AG09319 (cell line): ENCODE results near the gene DNAH2.

Source experiments
- DNase-seq: peaks from one replicate; pipeline ENCODE4 v3.0.0-alpha.2; 2010; ENCODE audit warnings: low read depth; ENCODE audit errors: extremely low read depth
- CTCF ChIP-seq: IDR thresholded peaks from 2 replicates; pipeline ENCODE4 v1.5.1; 2011; ENCODE audit warnings: low read depth, mild to moderate bottlenecking, inconsistent platforms, low read length, moderate library complexity

Gene DNAH2

DNA sequence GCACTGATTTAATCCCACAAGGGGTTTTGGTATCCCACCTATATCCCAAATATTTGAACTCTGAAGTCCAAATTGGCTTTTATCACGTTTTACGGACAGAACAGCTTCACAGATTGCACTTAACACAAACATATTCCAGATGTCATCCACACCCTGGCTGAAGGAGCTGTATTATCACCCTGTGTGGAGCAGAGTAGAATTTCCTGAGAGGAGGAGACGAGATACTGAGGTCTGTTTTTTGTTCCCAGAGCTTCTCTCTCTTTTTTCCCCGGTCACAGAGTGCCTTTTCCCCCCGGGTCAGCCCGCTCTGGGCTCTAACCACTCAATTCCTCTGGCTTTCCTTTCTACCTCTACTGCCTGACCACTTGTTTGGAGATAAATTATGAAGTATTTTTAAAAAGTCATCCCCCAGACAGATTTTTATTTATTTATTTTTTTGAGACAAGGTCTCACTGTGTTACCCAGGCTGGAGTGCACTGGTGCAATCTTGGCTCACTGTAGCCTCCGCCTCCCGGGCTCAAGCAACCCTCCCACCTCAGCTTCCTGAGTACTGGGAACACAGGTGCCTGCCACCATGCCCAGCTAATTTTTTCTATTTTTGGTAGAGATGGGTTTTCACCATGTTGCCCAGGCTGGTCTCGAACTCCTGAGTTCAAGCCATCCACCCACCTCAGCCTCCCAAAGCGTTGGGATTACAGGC lies 30.7 kb downstream of the DNAH2 start:
- no peak for TF ChIP-seq CTCF
- no peak for DNase-seq

DNA sequence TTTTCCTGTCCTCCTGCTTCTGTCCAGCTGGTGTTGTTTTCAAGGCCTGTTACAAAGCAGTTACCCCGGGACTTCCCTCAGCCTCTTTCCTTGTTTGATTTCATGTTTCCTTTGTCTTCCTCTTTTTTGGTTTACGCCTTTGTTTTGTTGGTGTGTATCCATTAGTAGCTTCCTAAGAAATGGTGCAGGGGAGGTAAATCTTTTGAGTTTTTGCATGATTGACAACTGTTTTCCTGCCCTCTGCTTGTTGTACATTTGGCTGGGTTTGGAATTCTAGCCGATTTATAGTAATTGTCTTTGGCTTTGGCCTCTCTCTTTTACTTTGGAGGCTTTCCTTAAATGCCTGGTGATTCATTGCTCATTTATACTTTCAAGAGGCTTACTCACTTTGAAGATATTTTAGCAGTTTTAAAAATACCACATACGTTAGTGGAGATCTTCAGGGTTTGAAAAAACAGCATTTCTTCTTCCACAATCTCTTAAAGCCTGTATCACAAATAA lies 32.8 kb downstream of the DNAH2 start:
- TF ChIP-seq CTCF = no peak
- peak; percentile 16 for DNase-seq

GRCh38 chr17:7754656-7755055 lies 37.1 kb downstream of the DNAH2 start:
- TF ChIP-seq CTCF = no peak

GRCh38 chr17:7755095-7755890 lies 37.7 kb downstream of the DNAH2 start:
- DNase-seq = no peak
- TF ChIP-seq CTCF = no peak

More at GRCh38 chr17:7754656-7755055, 37.1 kb downstream of the DNAH2 start:
- DNase-seq = no peak

DNA sequence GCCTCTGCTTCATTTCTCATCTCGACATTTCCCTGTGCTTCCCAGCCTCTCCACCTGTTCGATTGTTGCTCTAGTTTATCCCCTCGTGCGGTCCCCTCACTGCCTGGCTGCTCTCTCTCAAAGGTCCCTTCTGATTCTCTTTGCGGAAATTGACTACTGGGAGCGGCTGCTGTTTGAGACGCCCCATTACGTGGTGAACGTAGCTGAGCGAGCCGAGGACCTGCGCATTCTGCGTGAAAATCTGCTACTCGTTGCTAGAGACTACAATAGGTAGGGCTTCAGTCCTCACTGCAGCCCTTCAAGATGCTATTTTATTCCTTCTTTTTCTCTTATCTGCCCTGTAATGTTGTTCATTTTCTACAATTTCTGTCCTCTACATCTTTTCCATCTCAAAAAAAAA lies 39.4 kb downstream of the DNAH2 start:
- no peak for DNase-seq
- TF ChIP-seq CTCF = no peak

DNA sequence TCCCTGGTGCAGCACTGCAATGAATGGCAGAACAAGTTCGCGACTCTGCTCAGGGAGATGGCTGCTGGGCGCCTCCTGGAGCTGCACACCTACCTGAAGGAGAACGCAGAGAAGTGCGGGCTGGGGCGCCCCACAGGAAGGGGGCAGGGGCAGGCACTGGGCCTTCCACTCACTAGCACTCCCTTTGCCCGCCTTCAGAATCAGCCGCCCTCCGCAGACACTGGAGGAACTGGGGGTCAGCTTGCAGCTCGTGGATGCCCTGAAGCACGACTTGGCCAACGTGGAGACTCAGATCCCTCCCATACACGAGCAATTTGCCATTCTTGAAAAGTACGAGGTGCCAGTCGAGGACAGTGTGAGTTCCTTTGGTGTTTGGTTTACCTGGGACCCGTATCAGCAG lies 46.4 kb downstream of the DNAH2 start:
- no peak for DNase-seq
- TF ChIP-seq CTCF = no peak

DNA sequence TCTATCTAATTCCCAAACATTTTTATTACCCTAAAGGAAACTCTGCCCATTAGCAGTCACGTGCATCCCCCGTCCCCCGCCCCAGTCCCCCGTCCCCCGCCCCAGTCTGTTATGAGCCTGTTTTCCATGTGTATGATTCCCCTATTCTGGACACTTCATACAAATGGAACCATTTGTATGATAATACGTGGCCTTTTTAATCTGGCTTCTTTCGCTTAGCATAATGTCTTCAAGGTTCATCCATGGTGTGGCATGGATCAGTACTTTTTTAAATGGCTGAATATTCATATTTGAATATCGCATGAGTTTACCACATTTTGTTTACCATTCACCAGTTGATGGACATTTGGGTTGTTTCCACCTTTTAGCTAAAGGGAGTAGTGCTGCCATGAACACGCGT lies 49.5 kb downstream of the DNAH2 start:
- TF ChIP-seq CTCF = no peak
- DNase-seq = no peak
